ENCODE measurements around the gene NACA.

- TF ChIP-seq POLR2A (IDR thresholded peaks at IDR 0.05) (no peak), CTCF (IDR thresholded peaks at IDR 0.05) (no peak), POLR2AphosphoS5 (IDR thresholded peaks at IDR 0.05; ENCODE audit: insufficient read depth in 1 of 2, low read depth in 1 of 2) (no peak)
Measured at GRCh38 chr12:56753566-56753965, 28.5 kb upstream of the NACA start.

Measured in vagina (tissue), 2 donors.